ENCODE results near the gene COL8A2. TPM values are rescaled to one million over a fixed set of nuclear protein-coding genes. Genes with fewer than 3 reads are reported as not detected.
A peak's percentile ranks its signal among the peaks of the same experiment; 100 is the strongest.

The COL8A2 gene
- polyA plus RNA-seq, 6 donors from 2014 or later = 0.10 to 0.25 (median 0.19) TPM; not detected in 3

- Mint-ChIP-seq H3K4me3 (no peak overlapping the region), H3K4me1 (no peaks in the 10 kb centered on the region), H3K27me3 (no peaks in the 10 kb centered on the region), H3K9me3 (no peaks in the 10 kb centered on the region), H3K36me3 (no peaks in the 10 kb centered on the region), H3K27ac (no peak overlapping the region)
- DNase-seq (no peak), ATAC-seq (ENCODE audit: low read depth in 2 of 2) (no peak)
Observed at GRCh38 chr1:36070349-36070748, 54.7 kb downstream of the COL8A2 start.

DNA sequence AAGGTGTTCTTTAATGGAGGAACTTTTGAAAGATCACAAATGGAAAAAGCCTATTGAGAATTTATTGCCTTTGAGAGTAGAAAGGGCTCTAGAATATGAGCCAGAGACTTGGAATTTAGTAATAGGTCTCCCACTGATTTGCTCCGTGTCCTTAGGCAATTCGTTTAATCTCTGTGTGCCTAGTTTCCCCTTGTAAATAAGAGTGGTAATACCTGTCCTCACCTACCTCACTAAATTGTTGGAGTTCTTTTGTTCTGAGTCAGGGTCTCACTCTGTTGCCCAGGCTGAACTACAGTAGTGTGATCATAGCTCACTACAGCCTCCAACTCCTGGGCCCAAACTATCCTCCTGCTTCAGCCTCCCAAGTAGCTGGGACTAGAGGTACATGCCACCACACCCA, 56.2 kb downstream of the COL8A2 start:
- H3K36me3 Mint-ChIP-seq = no peaks in the 10 kb centered on the region
- H3K9me3 Mint-ChIP-seq = no peaks in the 10 kb centered on the region
- ATAC-seq (ENCODE audit: low read depth in 2 of 2) (no peak), DNase-seq (no peak)
- H3K4me3 Mint-ChIP-seq = no peak overlapping the region
- H3K4me1 Mint-ChIP-seq = no peaks in the 10 kb centered on the region
- no peaks in the 10 kb centered on the region for H3K27me3 Mint-ChIP-seq
- peak overlapping the region in 1 of 6 donors; percentile 13 for H3K27ac Mint-ChIP-seq

- ATAC-seq (ENCODE audit: low read depth in 2 of 2) (no peak), DNase-seq (no peak)
- H3K4me1 Mint-ChIP-seq = no peaks in the 10 kb centered on the region
- H3K27ac Mint-ChIP-seq = no peak overlapping the region
- H3K36me3 Mint-ChIP-seq = no peaks in the 10 kb centered on the region
- H3K9me3 Mint-ChIP-seq = no peaks in the 10 kb centered on the region
- H3K4me3 Mint-ChIP-seq = no peak overlapping the region
- H3K27me3 Mint-ChIP-seq = no peaks in the 10 kb centered on the region
Observed at GRCh38 chr1:36067871-36068270, 57.2 kb downstream of the COL8A2 start.

- no peak overlapping the region for H3K4me3 Mint-ChIP-seq
- no peaks in the 10 kb centered on the region for H3K9me3 Mint-ChIP-seq
- no peaks in the 10 kb centered on the region for H3K4me1 Mint-ChIP-seq
- ATAC-seq (ENCODE audit: low read depth in 2 of 2) = no peak
- no peak overlapping the region for H3K27ac Mint-ChIP-seq
- DNase-seq = no peak
- H3K36me3 Mint-ChIP-seq = no peaks in the 10 kb centered on the region
- H3K27me3 Mint-ChIP-seq = no peaks in the 10 kb centered on the region
Observed at GRCh38 chr1:36062315-36062714, 62.7 kb downstream of the COL8A2 start.

DNA sequence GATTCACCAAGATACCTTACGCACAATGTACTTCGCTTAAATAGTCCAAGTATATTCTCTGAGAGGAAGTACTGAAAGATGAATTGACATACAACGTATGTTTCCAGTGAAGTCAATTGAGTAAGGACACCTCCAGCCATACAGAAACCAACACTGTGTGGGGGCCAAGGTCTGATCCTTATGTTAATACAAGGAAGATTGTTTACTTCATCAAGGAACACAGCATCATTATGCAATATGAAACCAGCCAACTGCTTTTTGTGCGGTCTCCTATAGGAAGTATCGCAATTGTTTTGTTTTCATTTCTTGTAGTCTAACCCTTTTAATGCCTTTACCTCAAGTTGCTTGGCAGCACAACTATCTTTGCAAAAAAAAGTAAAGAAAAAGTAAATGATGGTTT, 69.3 kb downstream of the COL8A2 start:
- Mint-ChIP-seq H3K4me3 (no peak overlapping the region), H3K36me3 (peaks cover 0 to 14% of the 10 kb centered on the region in 2 donors), H3K9me3 (no peaks in the 10 kb centered on the region), H3K4me1 (no peaks in the 10 kb centered on the region), H3K27me3 (no peaks in the 10 kb centered on the region), H3K27ac (no peak overlapping the region)
- no peak for DNase-seq
- ATAC-seq (ENCODE audit: low read depth in 2 of 2) = no peak

DNA sequence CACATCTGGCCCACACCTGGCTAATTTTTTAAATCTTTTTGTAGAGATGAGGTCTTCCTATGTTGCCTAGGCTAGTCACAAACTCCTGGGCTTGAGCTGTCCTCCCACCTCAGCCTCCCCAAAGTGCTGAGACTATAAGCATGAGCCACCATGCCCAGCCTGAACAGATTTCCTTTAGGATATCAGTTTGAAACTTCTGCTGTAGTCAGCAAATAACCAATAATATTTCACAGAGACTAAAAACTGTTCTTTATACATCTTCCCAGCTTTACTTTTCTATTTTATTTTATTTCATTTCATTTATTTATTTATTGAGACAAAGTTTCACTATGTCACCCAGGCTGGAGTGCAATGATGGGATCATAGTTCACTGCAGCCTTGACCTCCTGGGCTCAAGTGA, 71.0 kb downstream of the COL8A2 start:
- DNase-seq (no peak), ATAC-seq (ENCODE audit: low read depth in 2 of 2) (no peak)
- Mint-ChIP-seq H3K27ac (no peak overlapping the region), H3K4me3 (no peak overlapping the region), H3K27me3 (no peaks in the 10 kb centered on the region), H3K4me1 (no peaks in the 10 kb centered on the region), H3K9me3 (no peaks in the 10 kb centered on the region), H3K36me3 (peaks cover 0 to 14% of the 10 kb centered on the region in 2 donors)

DNA sequence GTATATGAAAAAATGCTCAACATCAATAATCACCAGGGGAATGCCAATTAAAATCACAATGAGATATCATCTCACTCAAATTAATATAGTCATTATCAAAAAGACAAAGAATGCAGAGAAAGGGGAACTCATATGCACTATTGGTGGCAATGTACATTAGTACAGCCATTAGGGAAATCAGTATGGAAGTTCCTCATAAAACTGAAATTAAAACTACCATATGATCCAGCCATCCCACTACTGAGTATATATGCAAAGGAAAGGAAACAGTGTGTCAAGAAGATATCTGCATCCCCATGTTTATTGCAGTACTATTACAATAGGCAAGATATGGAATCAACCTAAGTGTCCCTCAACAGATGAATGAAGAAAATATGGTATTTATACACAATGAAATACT, 73.2 kb downstream of the COL8A2 start:
- DNase-seq = no peak
- Mint-ChIP-seq H3K36me3 (peaks cover 20% of the 10 kb centered on the region in 2 donors), H3K27ac (no peak overlapping the region)

More for the DNA sequence above, 73.2 kb downstream of the COL8A2 start:
- H3K4me3 Mint-ChIP-seq = no peak overlapping the region
- ATAC-seq (ENCODE audit: low read depth in 2 of 2) = no peak
- H3K27me3 Mint-ChIP-seq = no peaks in the 10 kb centered on the region
- H3K4me1 Mint-ChIP-seq = no peaks in the 10 kb centered on the region
- H3K9me3 Mint-ChIP-seq = peaks cover 0 to 13% (median 7%) of the 10 kb centered on the region in 7 donors

Other genes starting within 250 kb of the COL8A2 start
- 10 to 100 TPM in 5 of 6 donors, 1 to 10 TPM in 1; 3.1 to 12.6 (median 11.8) TPM for gene AGO1, start 242.0 kb downstream of the COL8A2 start, polyA plus RNA-seq (ENCODE audit: low read depth in 6 of 6)
- 10 to 100 TPM in 3 of 6 donors, 1 to 10 TPM in 3; 5.3 to 19.1 (median 9.9) TPM for gene AGO3, start 194.1 kb downstream of the COL8A2 start, polyA plus RNA-seq (ENCODE audit: low read depth in 6 of 6)
- not detected for gene TEKT2, start 41.1 kb downstream of the COL8A2 start, polyA plus RNA-seq (ENCODE audit: low read depth in 6 of 6)
- gene ADPRS, start 36.3 kb downstream of the COL8A2 start, polyA plus RNA-seq (ENCODE audit: low read depth in 6 of 6) = 10 to 100 TPM; 16.0 to 32.2 (median 19.2) TPM
- 100 to 1,000 TPM; 103 to 185 (median 109) TPM for gene TRAPPC3, start 24.3 kb upstream of the COL8A2 start, polyA plus RNA-seq (ENCODE audit: low read depth in 6 of 6)
- 10 to 100 TPM in 1 of 6 donors, 1 to 10 TPM in 5; 2.6 to 12.5 (median 5.3) TPM for gene MAP7D1, start 30.9 kb upstream of the COL8A2 start, polyA plus RNA-seq (ENCODE audit: low read depth in 6 of 6)
- 100 to 1,000 TPM; 109 to 142 (median 131) TPM for gene THRAP3, start 99.2 kb upstream of the COL8A2 start, polyA plus RNA-seq (ENCODE audit: low read depth in 6 of 6)
- under 1 TPM in 4 of 6 donors, not detected in 2; 0.23 to 0.51 (median 0.36) TPM for gene SH3D21, start 181.1 kb upstream of the COL8A2 start, polyA plus RNA-seq (ENCODE audit: low read depth in 6 of 6)
- 1 to 10 TPM in 1 of 6 donors, under 1 TPM in 3, not detected in 2; 0.52 to 1.3 (median 0.74) TPM for gene EVA1B, start 198.4 kb upstream of the COL8A2 start, polyA plus RNA-seq (ENCODE audit: low read depth in 6 of 6)

Data from naive B cell (primary cell).